Measurements from ENCODE around the gene SDF2L1.
"Not testable (repeated sequence)": the region's sequence is repeated elsewhere in the genome, so short reads cannot be mapped to it uniquely, and the experiment has no call there.

Gene SDF2L1

DNA sequence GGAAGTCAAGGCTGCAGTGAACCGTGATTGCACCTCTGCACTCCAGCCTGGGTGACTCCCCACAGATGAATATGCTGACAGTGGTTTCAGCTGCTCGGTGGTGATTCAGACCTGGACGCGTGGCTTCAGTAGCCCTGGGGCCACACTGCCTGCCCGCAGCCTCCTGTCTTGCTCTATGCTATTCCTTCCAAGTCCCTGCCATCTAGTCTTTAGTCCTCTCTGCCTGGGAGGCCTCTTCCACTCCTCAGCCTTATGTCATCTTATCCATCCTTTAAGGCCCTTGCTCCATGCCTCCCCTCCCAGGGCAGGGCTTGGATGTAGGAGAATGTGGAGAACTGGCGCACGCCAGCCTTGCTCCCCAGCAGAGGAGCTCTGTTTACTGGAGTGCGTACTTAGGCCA, 35.3 kb upstream of the SDF2L1 start:
- no peak overlapping the region for H2AK5ac ChIP-seq (ENCODE audit: low read length)
- peaks cover 9% of the 10 kb centered on the region for H3K36me3 ChIP-seq (ENCODE audit: control insufficient read depth, insufficient read depth, low read length)
- WGBS (ENCODE audit: extremely low coverage, insufficient coverage, low lambda C conversion rate): no CpG with 5 or more reads among the region's 8 CpGs

DNA sequence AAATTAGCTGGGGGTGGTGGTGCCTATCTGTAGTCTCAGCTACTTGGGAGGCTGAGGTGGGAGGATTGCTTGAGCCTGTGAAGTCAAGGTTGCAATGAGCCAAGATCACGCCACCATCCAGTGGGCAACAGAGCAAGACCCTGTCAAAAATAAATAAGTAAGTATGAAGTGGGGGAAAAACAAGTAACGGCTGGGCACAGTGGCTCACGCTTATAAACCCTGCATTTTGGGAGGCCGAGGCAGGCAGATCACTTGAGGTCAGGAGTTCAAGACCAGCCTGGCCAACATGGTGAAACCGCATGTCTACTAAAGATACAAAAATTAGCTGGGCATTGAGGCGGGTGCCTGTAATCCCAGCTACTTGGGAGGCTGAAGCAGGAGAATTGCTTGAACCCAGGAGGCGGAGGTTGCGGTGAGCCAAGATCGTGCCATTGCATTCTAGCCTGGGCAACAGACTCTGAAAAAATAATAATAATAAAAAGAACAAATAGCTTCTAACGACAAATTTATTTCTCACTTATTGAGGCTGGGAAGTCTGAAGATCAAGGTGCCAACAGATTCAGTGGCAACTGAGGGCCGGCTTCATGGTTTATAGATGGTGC, 32.4 kb upstream of the SDF2L1 start:
- H3K27ac ChIP-seq (ENCODE audit: low read depth, low read length); H3K4me2 ChIP-seq (ENCODE audit: low read length); H3K18ac ChIP-seq (ENCODE audit: low read length); DNase-seq; H3K56ac ChIP-seq (ENCODE audit: low read length); H2BK15ac ChIP-seq (replicated peaks; ENCODE audit: low read depth); H3K9ac ChIP-seq (ENCODE audit: low read length); H4K8ac ChIP-seq (ENCODE audit: low read depth, low read length); H4K5ac ChIP-seq (ENCODE audit: low read length); H3K4me3 ChIP-seq (ENCODE audit: low read length); H2BK5ac ChIP-seq (ENCODE audit: low read length); H3K27me3 ChIP-seq (ENCODE audit: insufficient read depth, low read length, poor library complexity); H3K23ac ChIP-seq (ENCODE audit: low read length); H2BK120ac ChIP-seq (ENCODE audit: low read depth, low read length); H2AK5ac ChIP-seq (ENCODE audit: low read length); H3K4me1 ChIP-seq (ENCODE audit: control insufficient read depth, low read depth, low read length); H3K4ac ChIP-seq (ENCODE audit: low read depth, low read length); H3K36me3 ChIP-seq (ENCODE audit: control insufficient read depth, insufficient read depth, low read length): not testable (repeated sequence)
- Histone ChIP-seq H3K79me1 (ENCODE audit: low read length) (peaks cover 42% of the 10 kb centered on the region), H3K79me2 (ENCODE audit: control insufficient read depth, insufficient read depth, low read length) (peaks cover 51% of the 10 kb centered on the region)
- WGBS (ENCODE audit: extremely low coverage, insufficient coverage, low lambda C conversion rate): no CpG with 5 or more reads among the region's 11 CpGs

More for the DNA sequence above, 35.3 kb upstream of the SDF2L1 start:
- H3K56ac ChIP-seq (ENCODE audit: low read length): no peak overlapping the region
- H2BK120ac ChIP-seq (ENCODE audit: low read depth, low read length): no peak overlapping the region
- no peaks in the 10 kb centered on the region for H3K4me1 ChIP-seq (ENCODE audit: control insufficient read depth, low read depth, low read length)
- no peak overlapping the region for H3K4ac ChIP-seq (ENCODE audit: low read depth, low read length)
- no peak overlapping the region for H3K4me3 ChIP-seq (ENCODE audit: low read length)
- H4K8ac ChIP-seq (ENCODE audit: low read depth, low read length): no peak overlapping the region
- no peak overlapping the region for H3K27ac ChIP-seq (ENCODE audit: low read depth, low read length)
- no peak overlapping the region for H3K9ac ChIP-seq (ENCODE audit: low read length)
- no peak overlapping the region for H3K23ac ChIP-seq (ENCODE audit: low read length)
- H2BK15ac ChIP-seq (replicated peaks; ENCODE audit: low read depth): no peak overlapping the region
- H3K27me3 ChIP-seq (ENCODE audit: insufficient read depth, low read length, poor library complexity): no peaks in the 10 kb centered on the region
- H3K79me2 ChIP-seq (ENCODE audit: control insufficient read depth, insufficient read depth, low read length): peaks cover 52% of the 10 kb centered on the region
- H4K5ac ChIP-seq (ENCODE audit: low read length): no peak overlapping the region
- no peak overlapping the region for H3K18ac ChIP-seq (ENCODE audit: low read length)
- no peak overlapping the region for H2BK5ac ChIP-seq (ENCODE audit: low read length)
- DNase-seq: no peak
- H3K4me2 ChIP-seq (ENCODE audit: low read length): no peak overlapping the region
- H3K79me1 ChIP-seq (ENCODE audit: low read length): peaks cover 39% of the 10 kb centered on the region

DNA sequence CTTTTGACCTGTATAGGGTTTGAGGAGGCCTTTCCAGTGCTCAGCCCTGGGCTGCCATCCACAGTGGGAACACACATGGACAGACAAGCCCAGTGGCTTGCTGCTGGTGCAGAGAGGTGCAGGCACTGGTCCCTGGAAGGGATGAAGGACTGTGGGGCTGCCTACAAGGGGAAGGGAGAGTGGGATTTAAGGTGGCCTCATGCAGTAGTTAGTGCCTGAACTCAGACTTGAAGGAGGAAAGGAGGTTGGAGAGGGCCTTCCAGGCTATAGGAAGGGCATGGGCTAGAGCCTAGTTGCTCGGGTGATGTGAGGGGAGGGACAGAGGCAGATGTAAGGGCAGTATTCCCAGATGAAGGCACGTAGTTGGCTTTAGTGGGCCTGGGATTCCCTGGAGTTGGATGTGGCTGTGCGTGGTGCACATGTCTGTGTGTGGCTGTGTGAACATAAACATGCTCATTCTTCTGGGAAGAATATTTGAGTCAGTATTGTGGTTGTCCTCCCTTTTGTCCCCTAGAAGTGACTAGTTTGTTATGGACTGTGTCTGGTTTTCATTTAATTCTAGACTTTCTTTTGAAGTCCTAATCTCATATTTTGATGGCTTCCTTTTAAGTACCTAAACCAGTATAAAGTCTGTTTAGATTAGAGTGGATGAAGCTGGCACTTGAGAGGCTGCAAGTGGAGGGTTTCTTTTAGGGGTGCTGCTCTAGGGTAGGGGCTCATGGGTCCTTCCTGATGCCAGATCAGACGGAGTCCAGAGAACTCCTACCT, 30.7 kb upstream of the SDF2L1 start:
- Histone ChIP-seq H4K8ac (ENCODE audit: low read depth, low read length) (no peak overlapping the region), H3K56ac (ENCODE audit: low read length) (no peak overlapping the region), H3K9ac (ENCODE audit: low read length) (no peak overlapping the region), H4K5ac (ENCODE audit: low read length) (no peak overlapping the region), H2BK5ac (ENCODE audit: low read length) (no peak overlapping the region), H3K36me3 (ENCODE audit: control insufficient read depth, insufficient read depth, low read length) (peaks cover 7% of the 10 kb centered on the region), H2BK120ac (ENCODE audit: low read depth, low read length) (no peak overlapping the region), H3K4me1 (ENCODE audit: control insufficient read depth, low read depth, low read length) (no peaks in the 10 kb centered on the region), H3K18ac (ENCODE audit: low read length) (no peak overlapping the region), H3K79me1 (ENCODE audit: low read length) (peaks cover 41% of the 10 kb centered on the region), H3K27me3 (ENCODE audit: insufficient read depth, low read length, poor library complexity) (no peaks in the 10 kb centered on the region), H2BK15ac (replicated peaks; ENCODE audit: low read depth) (no peak overlapping the region), H3K4me2 (ENCODE audit: low read length) (no peak overlapping the region), H3K27ac (ENCODE audit: low read depth, low read length) (no peak overlapping the region), H3K4ac (ENCODE audit: low read depth, low read length) (no peak overlapping the region), H2AK5ac (ENCODE audit: low read length) (no peak overlapping the region), H3K79me2 (ENCODE audit: control insufficient read depth, insufficient read depth, low read length) (peaks cover 39% of the 10 kb centered on the region), H3K23ac (ENCODE audit: low read length) (no peak overlapping the region), H3K4me3 (ENCODE audit: low read length) (no peak overlapping the region)
- no peak for DNase-seq
- WGBS (ENCODE audit: extremely low coverage, insufficient coverage, low lambda C conversion rate): no CpG with 5 or more reads among the region's 4 CpGs

DNA sequence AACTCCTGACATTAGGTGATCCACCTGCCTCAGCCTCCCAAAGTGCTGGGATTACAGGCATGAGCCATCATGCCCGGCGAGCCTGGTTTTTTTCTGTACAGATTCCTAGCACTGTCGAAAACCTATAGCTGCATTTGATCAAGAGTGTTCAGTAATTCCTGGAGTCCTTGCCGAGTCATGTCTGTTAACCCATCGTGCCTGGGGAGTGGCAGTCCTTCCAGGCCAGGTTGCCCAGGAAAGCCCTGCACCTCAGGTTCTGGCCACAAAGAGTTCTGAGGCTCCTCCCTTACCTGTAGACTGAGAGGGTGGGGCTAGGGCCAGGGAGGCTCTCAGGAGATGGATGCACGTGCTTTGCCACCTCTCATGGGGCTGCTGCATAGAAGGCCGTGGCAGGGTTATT, 29.2 kb upstream of the SDF2L1 start:
- no peak overlapping the region for H2BK5ac ChIP-seq (ENCODE audit: low read length)
- H4K5ac ChIP-seq (ENCODE audit: low read length): no peak overlapping the region
- no peak overlapping the region for H3K4me3 ChIP-seq (ENCODE audit: low read length)
- H3K79me1 ChIP-seq (ENCODE audit: low read length): peaks cover 33% of the 10 kb centered on the region
- no peak overlapping the region for H2AK5ac ChIP-seq (ENCODE audit: low read length)
- no peak overlapping the region for H3K27ac ChIP-seq (ENCODE audit: low read depth, low read length)
- peaks cover 7% of the 10 kb centered on the region for H3K36me3 ChIP-seq (ENCODE audit: control insufficient read depth, insufficient read depth, low read length)
- H3K27me3 ChIP-seq (ENCODE audit: insufficient read depth, low read length, poor library complexity): no peaks in the 10 kb centered on the region
- no peak overlapping the region for H3K18ac ChIP-seq (ENCODE audit: low read length)
- DNase-seq: no peak
- H3K4ac ChIP-seq (ENCODE audit: low read depth, low read length): no peak overlapping the region
- H3K79me2 ChIP-seq (ENCODE audit: control insufficient read depth, insufficient read depth, low read length): peaks cover 29% of the 10 kb centered on the region
- no peak overlapping the region for H3K56ac ChIP-seq (ENCODE audit: low read length)
- no CpG with 5 or more reads among the region's 7 CpGs for WGBS (ENCODE audit: extremely low coverage, insufficient coverage, low lambda C conversion rate)
- H2BK120ac ChIP-seq (ENCODE audit: low read depth, low read length): no peak overlapping the region
- no peak overlapping the region for H3K23ac ChIP-seq (ENCODE audit: low read length)
- H3K4me1 ChIP-seq (ENCODE audit: control insufficient read depth, low read depth, low read length): no peaks in the 10 kb centered on the region
- no peak overlapping the region for H2BK15ac ChIP-seq (replicated peaks; ENCODE audit: low read depth)
- no peak overlapping the region for H3K4me2 ChIP-seq (ENCODE audit: low read length)
- H4K8ac ChIP-seq (ENCODE audit: low read depth, low read length): no peak overlapping the region
- H3K9ac ChIP-seq (ENCODE audit: low read length): no peak overlapping the region

DNA sequence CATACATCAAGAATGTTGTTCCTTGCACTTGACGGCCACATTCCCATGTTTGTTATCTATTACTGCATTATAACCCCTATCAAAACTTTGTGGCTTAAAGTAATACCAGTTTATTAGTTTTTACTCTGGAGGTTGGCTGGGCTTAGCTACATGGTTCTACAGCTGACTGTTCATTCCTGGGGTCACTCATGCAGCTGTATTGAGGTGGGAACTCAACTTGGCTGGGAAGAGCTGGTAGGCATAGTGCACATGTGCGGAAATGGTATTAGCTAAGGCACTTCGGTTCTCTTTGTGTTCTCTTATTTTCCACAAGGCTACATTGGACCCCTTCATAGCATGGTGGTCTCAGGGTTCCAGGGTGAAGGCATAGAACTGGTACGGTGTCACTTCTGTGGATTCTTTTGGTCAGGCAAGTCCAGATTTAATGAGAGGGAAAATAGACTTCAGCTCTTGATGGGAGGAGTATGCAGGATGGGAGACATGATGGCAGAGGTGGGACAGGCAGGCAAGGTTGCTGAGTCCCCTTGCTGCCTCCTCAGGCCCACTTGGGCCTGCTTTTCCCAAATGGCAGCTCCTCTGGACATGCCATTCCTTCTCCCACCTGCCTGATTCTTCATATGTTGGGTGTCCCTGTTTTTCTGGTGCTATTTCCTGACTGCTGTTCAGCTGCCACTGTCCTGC, 28.4 kb upstream of the SDF2L1 start:
- Histone ChIP-seq H4K8ac (ENCODE audit: low read depth, low read length) (no peak overlapping the region), H3K4me2 (ENCODE audit: low read length) (no peak overlapping the region), H3K27me3 (ENCODE audit: insufficient read depth, low read length, poor library complexity) (no peaks in the 10 kb centered on the region), H3K18ac (ENCODE audit: low read length) (no peak overlapping the region), H3K23ac (ENCODE audit: low read length) (no peak overlapping the region), H3K27ac (ENCODE audit: low read depth, low read length) (no peak overlapping the region), H3K36me3 (ENCODE audit: control insufficient read depth, insufficient read depth, low read length) (peaks cover 7% of the 10 kb centered on the region), H2BK120ac (ENCODE audit: low read depth, low read length) (no peak overlapping the region), H4K5ac (ENCODE audit: low read length) (no peak overlapping the region), H3K9ac (ENCODE audit: low read length) (no peak overlapping the region), H3K4me1 (ENCODE audit: control insufficient read depth, low read depth, low read length) (no peaks in the 10 kb centered on the region), H3K79me1 (ENCODE audit: low read length) (peaks cover 31% of the 10 kb centered on the region), H2BK5ac (ENCODE audit: low read length) (no peak overlapping the region), H3K79me2 (ENCODE audit: control insufficient read depth, insufficient read depth, low read length) (peaks cover 25% of the 10 kb centered on the region), H3K4me3 (ENCODE audit: low read length) (no peak overlapping the region), H3K56ac (ENCODE audit: low read length) (no peak overlapping the region), H2AK5ac (ENCODE audit: low read length) (no peak overlapping the region), H2BK15ac (replicated peaks; ENCODE audit: low read depth) (no peak overlapping the region), H3K4ac (ENCODE audit: low read depth, low read length) (no peak overlapping the region)
- DNase-seq: no peak
- no CpG with 5 or more reads among the region's 4 CpGs for WGBS (ENCODE audit: extremely low coverage, insufficient coverage, low lambda C conversion rate)

All from mesendoderm (in vitro differentiated cells).